ENCODE results near the gene SVIL.

SVIL gene

GRCh38 chr10:29415876-29416275 is 218.9 kb downstream of the SVIL start:
- TF ChIP-seq POLR2A (IDR thresholded peaks at IDR 0.05; ENCODE audit: low read depth, low read length) (no peak), TAF1 (IDR thresholded peaks at IDR 0.05; ENCODE audit: low read depth, low read length) (no peak), SPI1 (IDR thresholded peaks at IDR 0.05; ENCODE audit: low read depth, low read length) (no peak), POLR2AphosphoS5 (IDR thresholded peaks at IDR 0.05; ENCODE audit: low read depth, low read length) (no peak), POU2F2 (IDR thresholded peaks at IDR 0.05; ENCODE audit: low read depth, low read length) (no peak), PAX5 (IDR thresholded peaks at IDR 0.05; ENCODE audit: insufficient read depth, low read length, severe bottlenecking) (no peak)
- no peak for FAIRE-seq
- no peak for DNase-seq (ENCODE audit: insufficient read length, low spot score)

- TF ChIP-seq POLR2A (IDR thresholded peaks at IDR 0.05; ENCODE audit: low read depth, low read length) = no peak
- no peak for TF ChIP-seq PAX5 (IDR thresholded peaks at IDR 0.05; ENCODE audit: insufficient read depth, low read length, severe bottlenecking)
- no peak for TF ChIP-seq POLR2AphosphoS5 (IDR thresholded peaks at IDR 0.05; ENCODE audit: low read depth, low read length)
- TF ChIP-seq TAF1 (IDR thresholded peaks at IDR 0.05; ENCODE audit: low read depth, low read length) = no peak
- no peak for TF ChIP-seq POU2F2 (IDR thresholded peaks at IDR 0.05; ENCODE audit: low read depth, low read length)
- no peak for TF ChIP-seq SPI1 (IDR thresholded peaks at IDR 0.05; ENCODE audit: low read depth, low read length)
- no peak for FAIRE-seq
- DNase-seq (ENCODE audit: insufficient read length, low spot score) = no peak
Measured at GRCh38 chr10:29414501-29414900, 220.3 kb downstream of the SVIL start.

- FAIRE-seq = peak; percentile 43
- no peak for DNase-seq (ENCODE audit: insufficient read length, low spot score)
- TF ChIP-seq SPI1 (IDR thresholded peaks at IDR 0.05; ENCODE audit: low read depth, low read length) (no peak), TAF1 (IDR thresholded peaks at IDR 0.05; ENCODE audit: low read depth, low read length) (no peak), POLR2AphosphoS5 (IDR thresholded peaks at IDR 0.05; ENCODE audit: low read depth, low read length) (no peak), PAX5 (IDR thresholded peaks at IDR 0.05; ENCODE audit: insufficient read depth, low read length, severe bottlenecking) (no peak), POU2F2 (IDR thresholded peaks at IDR 0.05; ENCODE audit: low read depth, low read length) (no peak), POLR2A (IDR thresholded peaks at IDR 0.05; ENCODE audit: low read depth, low read length) (no peak)
Measured at GRCh38 chr10:29412485-29412884, 222.3 kb downstream of the SVIL start.

- FAIRE-seq (peak; percentile 35), DNase-seq (ENCODE audit: insufficient read length, low spot score) (no peak)
- no peak for TF ChIP-seq POLR2AphosphoS5 (IDR thresholded peaks at IDR 0.05; ENCODE audit: low read depth, low read length)
- no peak for TF ChIP-seq PAX5 (IDR thresholded peaks at IDR 0.05; ENCODE audit: insufficient read depth, low read length, severe bottlenecking)
- no peak for TF ChIP-seq POLR2A (IDR thresholded peaks at IDR 0.05; ENCODE audit: low read depth, low read length)
- TF ChIP-seq TAF1 (IDR thresholded peaks at IDR 0.05; ENCODE audit: low read depth, low read length) = no peak
- TF ChIP-seq SPI1 (IDR thresholded peaks at IDR 0.05; ENCODE audit: low read depth, low read length) = no peak
- TF ChIP-seq POU2F2 (IDR thresholded peaks at IDR 0.05; ENCODE audit: low read depth, low read length) = no peak
Measured at GRCh38 chr10:29411666-29412315, 223.0 kb downstream of the SVIL start.

GRCh38 chr10:29409241-29410054 is 225.3 kb downstream of the SVIL start:
- peak; percentile 41 for DNase-seq (ENCODE audit: insufficient read length, low spot score)
- peak; percentile 87 for FAIRE-seq
- peak; percentile 40; the same call in 1 of the 2 replicates for TF ChIP-seq POU2F2 (IDR thresholded peaks at IDR 0.05; ENCODE audit: low read depth, low read length)
- no peak for TF ChIP-seq PAX5 (IDR thresholded peaks at IDR 0.05; ENCODE audit: insufficient read depth, low read length, severe bottlenecking)
- TF ChIP-seq POLR2AphosphoS5 (IDR thresholded peaks at IDR 0.05; ENCODE audit: low read depth, low read length) = no peak
- TF ChIP-seq POLR2A (IDR thresholded peaks at IDR 0.05; ENCODE audit: low read depth, low read length) = no peak
- TF ChIP-seq SPI1 (IDR thresholded peaks at IDR 0.05; ENCODE audit: low read depth, low read length) = no peak
- peak; percentile 38; the same call in 1 of the 2 replicates for TF ChIP-seq TAF1 (IDR thresholded peaks at IDR 0.05; ENCODE audit: low read depth, low read length)

GRCh38 chr10:29408847-29409240 is 225.9 kb downstream of the SVIL start:
- TF ChIP-seq PAX5 (IDR thresholded peaks at IDR 0.05; ENCODE audit: insufficient read depth, low read length, severe bottlenecking) = no peak
- no peak for TF ChIP-seq SPI1 (IDR thresholded peaks at IDR 0.05; ENCODE audit: low read depth, low read length)
- no peak for TF ChIP-seq POLR2AphosphoS5 (IDR thresholded peaks at IDR 0.05; ENCODE audit: low read depth, low read length)
- no peak for TF ChIP-seq TAF1 (IDR thresholded peaks at IDR 0.05; ENCODE audit: low read depth, low read length)
- TF ChIP-seq POU2F2 (IDR thresholded peaks at IDR 0.05; ENCODE audit: low read depth, low read length) = no peak
- no peak for TF ChIP-seq POLR2A (IDR thresholded peaks at IDR 0.05; ENCODE audit: low read depth, low read length)
- DNase-seq (ENCODE audit: insufficient read length, low spot score) = no peak
- FAIRE-seq = no peak
